Neural progenitor cell (in vitro differentiated cells): ENCODE measurements around the gene CHAF1A. TPM values are rescaled to one million over a fixed set of nuclear protein-coding genes. Genes with fewer than 3 reads are reported as not detected.

ENCODE experiments used
- DNase-seq: peaks from one replicate; pipeline ENCODE4 v3.0.0-alpha.2; 2016; ENCODE audit warnings: low spot score
- H2AFZ ChIP-seq: fragments of 200-600 bp; sonication (generic); replicated peaks from 2 replicates; pipeline ENCODE4 v1.6.1; 2016; ENCODE audit warnings: antibody characterized with exemption
- H3F3A ChIP-seq: fragments of 200-600 bp; sonication (generic); 2 replicates; pipeline ENCODE4 v1.6.1; 2016; ENCODE audit warnings: antibody characterized with exemption, low read depth
- H3K27ac ChIP-seq: fragments of 200-600 bp; sonication (generic); 2 replicates; pipeline ENCODE4 v1.5.1; 2016; ENCODE audit warnings: mild to moderate bottlenecking
- H3K27me3 ChIP-seq: fragments of 200-600 bp; sonication (generic); 2 replicates; pipeline ENCODE4 v1.6.1; 2016; ENCODE audit warnings: mild to moderate bottlenecking, moderate library complexity
- H3K36me3 ChIP-seq: fragments of 200-600 bp; sonication (generic); 2 replicates; pipeline ENCODE4 v1.5.1; 2016
- H3K4me1 ChIP-seq: fragments of 200-600 bp; sonication (generic); 2 replicates; pipeline ENCODE4 v1.6.1; 2016; ENCODE audit warnings: mixed run types
- H3K4me2 ChIP-seq: fragments of 200-600 bp; sonication (generic); 2 replicates; pipeline ENCODE4 v1.6.1; 2016
- H3K4me3 ChIP-seq: fragments of 200-600 bp; sonication (generic); 2 replicates; pipeline ENCODE4 v1.5.1; 2016
- H3K79me2 ChIP-seq: fragments of 200-600 bp; sonication (generic); 2 replicates; pipeline ENCODE4 v1.6.1; 2016; ENCODE audit warnings: low read depth
- H3K9ac ChIP-seq: fragments of 200-600 bp; sonication (generic); 2 replicates; pipeline ENCODE4 v1.6.1; 2016
- H3K9me3 ChIP-seq: fragments of 200-600 bp; sonication (generic); 2 replicates; pipeline ENCODE4 v1.5.1; 2016; ENCODE audit warnings: low read depth
- H4K20me1 ChIP-seq: fragments of 200-600 bp; sonication (generic); 2 replicates; pipeline ENCODE4 v1.6.1; 2016; ENCODE audit warnings: low read depth
- H3K27ac Mint-ChIP-seq: 3 replicates; pipeline ENCODE4 v1.8.0; 2021; ENCODE audit warnings: mixed read lengths
- H3K27me3 Mint-ChIP-seq: 2 replicates; pipeline ENCODE4 v1.8.0; 2022; ENCODE audit warnings: low read depth, mild to moderate bottlenecking, inconsistent platforms, moderate library complexity, mixed read lengths; ENCODE audit not compliant: insufficient read depth
- H3K36me3 Mint-ChIP-seq: 3 replicates; pipeline ENCODE4 v1.8.0; 2021; ENCODE audit warnings: mixed read lengths
- H3K4me1 Mint-ChIP-seq: 3 replicates; pipeline ENCODE4 v1.8.0; 2021; ENCODE audit warnings: mixed read lengths
- H3K4me3 Mint-ChIP-seq: 3 replicates; pipeline ENCODE4 v1.8.0; 2021; ENCODE audit warnings: mild to moderate bottlenecking, moderate library complexity, mixed read lengths
- H3K9me3 Mint-ChIP-seq: 3 replicates; pipeline ENCODE4 v1.8.0; 2020; ENCODE audit warnings: mixed read lengths
- EZH2 ChIP-seq: fragments of 200-600 bp; sonication (generic); IDR thresholded peaks from 2 replicates; pipeline ENCODE4 v1.6.1; 2017; ENCODE audit warnings: antibody characterized with exemption, mild to moderate bottlenecking, moderate library complexity
- EZH2phosphoT487 ChIP-seq: fragments of 200-600 bp; sonication (generic); IDR thresholded peaks from 2 replicates; pipeline ENCODE4 v1.6.1; 2017; ENCODE audit warnings: antibody characterized with exemption
- total RNA-seq: library from RNA; depleted of rRNA; stranded (reverse); fragments of >200 nt; gene quantifications from 2 replicates; pipeline ENCODE4 v1.2.3, GENCODE V29; 2015; ENCODE audit warnings: low replicate concordance
- TF ChIP-seq, protein P1 (sequence below): fragments of 200-600 bp; sonication (generic); IDR thresholded peaks from 2 replicates; pipeline ENCODE4 v1.5.1; 2017; ENCODE audit warnings: antibody characterized with exemption, mild to moderate bottlenecking

The CHAF1A gene
- total RNA-seq, 1 donor from 2014 or later = 37.5 TPM

DNA sequence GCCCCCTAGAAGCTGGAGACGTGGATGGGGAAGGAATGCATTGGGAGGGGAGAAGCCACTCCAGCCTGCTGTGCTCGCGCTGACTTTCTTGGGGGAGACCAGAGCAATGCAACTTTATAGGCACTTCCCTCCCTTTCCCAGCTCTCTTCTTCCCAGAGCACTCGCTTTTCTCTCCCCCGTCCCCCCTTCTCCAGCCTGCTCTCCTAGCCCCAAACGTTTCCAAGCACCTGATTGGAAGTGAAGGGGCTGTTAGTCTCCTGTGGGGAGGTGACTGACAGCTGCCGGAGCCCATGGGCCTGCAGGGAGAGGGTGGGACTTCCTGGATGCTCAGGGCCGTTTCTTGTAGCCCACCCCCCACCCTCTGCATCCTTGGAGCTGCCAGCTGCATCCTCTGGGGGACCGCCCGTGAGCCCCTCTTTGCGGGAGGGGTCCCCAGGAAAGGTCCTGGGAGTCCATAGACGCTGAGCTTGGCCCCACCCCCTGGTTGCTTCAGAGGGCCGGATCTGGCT lies 72.1 kb downstream of the CHAF1A start:
- Mint-ChIP-seq H3K36me3 (peaks cover 8% of the 10 kb centered on the region), H3K27me3 (peaks cover 3% of the 10 kb centered on the region), H3K4me1 (peaks cover 11% of the 10 kb centered on the region), H3K4me3 (peak overlapping the region; percentile 93), H3K9me3 (no peaks in the 10 kb centered on the region), H3K27ac (peak overlapping the region; percentile 69)
- peak overlapping the region; percentile 84 for H3K4me2 ChIP-seq
- H3K36me3 ChIP-seq = no peaks in the 10 kb centered on the region
- TF ChIP-seq EZH2 = no peak
- TF ChIP-seq, protein P1, sequence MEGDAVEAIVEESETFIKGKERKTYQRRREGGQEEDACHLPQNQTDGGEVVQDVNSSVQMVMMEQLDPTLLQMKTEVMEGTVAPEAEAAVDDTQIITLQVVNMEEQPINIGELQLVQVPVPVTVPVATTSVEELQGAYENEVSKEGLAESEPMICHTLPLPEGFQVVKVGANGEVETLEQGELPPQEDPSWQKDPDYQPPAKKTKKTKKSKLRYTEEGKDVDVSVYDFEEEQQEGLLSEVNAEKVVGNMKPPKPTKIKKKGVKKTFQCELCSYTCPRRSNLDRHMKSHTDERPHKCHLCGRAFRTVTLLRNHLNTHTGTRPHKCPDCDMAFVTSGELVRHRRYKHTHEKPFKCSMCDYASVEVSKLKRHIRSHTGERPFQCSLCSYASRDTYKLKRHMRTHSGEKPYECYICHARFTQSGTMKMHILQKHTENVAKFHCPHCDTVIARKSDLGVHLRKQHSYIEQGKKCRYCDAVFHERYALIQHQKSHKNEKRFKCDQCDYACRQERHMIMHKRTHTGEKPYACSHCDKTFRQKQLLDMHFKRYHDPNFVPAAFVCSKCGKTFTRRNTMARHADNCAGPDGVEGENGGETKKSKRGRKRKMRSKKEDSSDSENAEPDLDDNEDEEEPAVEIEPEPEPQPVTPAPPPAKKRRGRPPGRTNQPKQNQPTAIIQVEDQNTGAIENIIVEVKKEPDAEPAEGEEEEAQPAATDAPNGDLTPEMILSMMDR = no peak
- no peak for TF ChIP-seq EZH2phosphoT487
- peaks cover 71% of the 10 kb centered on the region for H3K79me2 ChIP-seq
- H3K9ac ChIP-seq = peak overlapping the region; percentile 34
- peak overlapping the region; percentile 36 for H3K27ac ChIP-seq
- H3K4me3 ChIP-seq = peak overlapping the region; percentile 100
- peak; percentile 93 for DNase-seq
- H3K4me1 ChIP-seq = peaks cover 5% of the 10 kb centered on the region
- peaks cover 10% of the 10 kb centered on the region for H3F3A ChIP-seq
- no peaks in the 10 kb centered on the region for H3K27me3 ChIP-seq
- H3K9me3 ChIP-seq = no peaks in the 10 kb centered on the region
- H4K20me1 ChIP-seq = peaks cover 42% of the 10 kb centered on the region
- no peak overlapping the region for H2AFZ ChIP-seq

DNA sequence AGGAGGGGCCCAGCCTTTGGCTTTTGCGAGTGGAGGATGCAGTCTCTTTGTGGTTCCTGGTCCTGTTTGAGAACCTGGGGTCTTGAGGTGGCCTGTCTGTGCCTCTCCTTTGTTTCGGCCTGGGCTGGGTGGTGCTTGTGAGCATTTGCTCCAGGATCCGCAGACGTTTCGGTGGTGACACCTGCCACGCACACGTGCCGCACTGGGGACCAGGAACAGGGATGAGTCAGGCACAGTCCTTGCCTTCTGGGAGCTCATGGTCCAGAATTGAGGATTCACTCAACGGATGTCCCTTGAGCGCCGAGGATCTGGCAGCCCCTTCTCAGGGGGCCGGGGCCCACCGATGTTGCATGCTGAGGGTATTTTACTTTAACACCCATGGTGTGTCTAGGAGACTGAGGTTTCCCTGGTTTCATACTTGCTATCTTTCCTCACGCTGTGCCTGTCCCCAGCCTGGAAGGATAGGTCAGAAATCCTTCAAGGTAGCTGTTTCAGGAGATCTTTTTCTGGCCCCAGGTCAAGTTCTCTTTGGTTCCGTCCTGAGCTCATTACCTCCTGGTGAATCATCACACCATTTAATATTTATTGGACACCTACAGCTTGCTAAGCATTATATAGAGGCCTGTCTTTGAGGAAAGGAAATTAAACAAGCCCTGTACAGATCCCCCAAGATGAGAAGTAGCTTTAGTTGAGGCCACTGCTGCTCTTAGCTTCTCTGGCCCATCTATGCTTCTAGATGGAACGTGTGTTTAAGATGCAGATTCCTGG lies 74.8 kb downstream of the CHAF1A start:
- Histone ChIP-seq H3K9me3 (no peaks in the 10 kb centered on the region), H3K4me3 (no peak overlapping the region), H3K4me2 (no peak overlapping the region), H3K4me1 (peaks cover 5% of the 10 kb centered on the region), H3K27ac (no peak overlapping the region), H3F3A (peaks cover 10% of the 10 kb centered on the region), H3K79me2 (peaks cover 74% of the 10 kb centered on the region), H3K9ac (no peak overlapping the region), H4K20me1 (peaks cover 50% of the 10 kb centered on the region), H3K36me3 (no peaks in the 10 kb centered on the region), H2AFZ (no peak overlapping the region), H3K27me3 (no peaks in the 10 kb centered on the region)
- Mint-ChIP-seq H3K4me1 (peaks cover 8% of the 10 kb centered on the region), H3K9me3 (no peaks in the 10 kb centered on the region), H3K27me3 (no peaks in the 10 kb centered on the region), H3K27ac (no peak overlapping the region), H3K36me3 (peaks cover 8% of the 10 kb centered on the region), H3K4me3 (no peak overlapping the region)
- TF ChIP-seq, protein P1 = no peak
- no peak for TF ChIP-seq EZH2phosphoT487
- DNase-seq = no peak

DNA sequence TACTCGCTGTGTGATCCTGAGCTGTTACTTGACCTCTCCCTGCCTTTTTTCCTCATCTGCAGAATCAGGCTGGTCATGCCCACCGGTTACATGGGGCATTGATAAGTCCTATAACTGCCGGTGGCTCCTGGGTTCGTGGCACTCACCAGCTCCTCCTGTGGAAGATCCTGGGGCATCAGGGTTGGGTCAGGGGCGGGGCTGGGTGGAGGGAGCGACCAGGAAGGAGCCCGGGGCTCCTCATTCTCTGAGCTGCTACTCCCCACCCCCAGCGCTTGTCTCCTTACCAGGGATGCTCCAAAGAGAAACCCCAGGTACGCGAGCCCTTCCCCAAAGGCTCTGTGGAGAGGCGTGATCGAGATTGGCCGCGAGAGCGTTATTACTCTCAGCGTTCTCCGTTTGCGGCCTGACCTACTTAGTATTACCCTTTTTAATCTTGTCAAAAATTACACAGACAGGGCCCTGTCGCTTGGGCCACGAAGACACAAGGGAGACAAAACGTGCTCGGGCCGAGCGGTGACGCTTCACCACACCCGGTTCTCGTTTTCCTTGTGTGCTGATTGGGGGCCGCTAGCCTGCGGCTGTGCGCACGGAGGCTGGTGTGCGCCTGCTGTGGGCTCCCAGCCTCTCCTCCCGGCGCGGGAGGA lies 80.4 kb downstream of the CHAF1A start:
- Histone ChIP-seq H4K20me1 (peaks cover 42% of the 10 kb centered on the region), H3K79me2 (peaks cover 25% of the 10 kb centered on the region), H3K4me2 (no peak overlapping the region), H3K36me3 (no peaks in the 10 kb centered on the region), H3K27ac (no peak overlapping the region), H3K9me3 (no peaks in the 10 kb centered on the region), H3K27me3 (no peaks in the 10 kb centered on the region), H3K4me1 (no peaks in the 10 kb centered on the region), H3F3A (no peaks in the 10 kb centered on the region), H2AFZ (no peak overlapping the region), H3K4me3 (no peak overlapping the region), H3K9ac (no peak overlapping the region)
- Mint-ChIP-seq H3K4me1 (no peaks in the 10 kb centered on the region), H3K27ac (no peak overlapping the region), H3K9me3 (no peaks in the 10 kb centered on the region), H3K4me3 (no peak overlapping the region), H3K36me3 (peaks cover 10% of the 10 kb centered on the region), H3K27me3 (no peaks in the 10 kb centered on the region)
- no peak for TF ChIP-seq EZH2
- no peak for DNase-seq
